Testis (tissue), 3 donors: ENCODE data around the gene ERCC6L. TPM values are rescaled to one million over a fixed set of nuclear protein-coding genes. Genes with fewer than 3 reads are reported as not detected.

ENCODE experiments used
- DNase-seq: peaks from one replicate; pipeline ENCODE4 v3.0.0-alpha.2; 2019
- H3K27ac ChIP-seq, 2 donors: fragments of 200-600 bp; sonication (generic); one replicate each; pipeline ENCODE4 v1.5.1; 2019
- H3K27me3 ChIP-seq: fragments of 200-600 bp; sonication (generic); one replicate; pipeline ENCODE4 v1.5.1; 2019
- H3K36me3 ChIP-seq: fragments of 200-600 bp; sonication (generic); one replicate; pipeline ENCODE4 v1.5.1; 2017; ENCODE audit warnings: low read depth; ENCODE audit errors: missing control alignments
- H3K4me1 ChIP-seq: fragments of 200-600 bp; sonication (generic); one replicate; pipeline ENCODE4 v1.5.1; 2019
- H3K4me3 ChIP-seq, 2 donors: fragments of 200-600 bp; sonication (generic); one replicate each; pipeline ENCODE4 v1.5.1; 2017 to 2019
- H3K9me3 ChIP-seq: fragments of 200-600 bp; sonication (generic); one replicate; pipeline ENCODE4 v1.5.1; 2017
- CTCF ChIP-seq, 3 experiments: fragments of 450-650 bp in 2 of 3; fragments of 200-600 bp in 1 of 3; sonication (generic) in 1 of 3; IDR thresholded peaks; one replicate each; pipeline ENCODE4 v1.5.1; 2016 to 2019; ENCODE audit warnings: antibody characterized with exemption in 3 of 3, mild to moderate bottlenecking in 2 of 3, moderate library complexity in 1 of 3
- POLR2A ChIP-seq: fragments of 450-650 bp; IDR thresholded peaks from one replicate; pipeline ENCODE4 v1.6.1; 2017; ENCODE audit warnings: antibody characterized with exemption, mild to moderate bottlenecking, moderate library complexity
- WGBS, 2 donors: methylation state at CpG; one replicate each; pipeline ENCODE4 v1.1.5; 2018; 5-methylcytosine and 5-hydroxymethylcytosine counted together
- intact Hi-C: fragments of 100-400 bp; cut with DNase I; formaldehyde crosslinking; loops from one replicate; pipeline ENCODE4 v1.15.1; 2023; ENCODE audit warnings: low total_unique reads
- polyA plus RNA-seq: library from polyadenylated mRNA; stranded (reverse); fragments of 350-450 nt; fragmentation: Illumina TruSeq; extraction: RNeasy Lipid Tissue Mini Kit (QIAGEN cat#74804); gene quantifications from one replicate; pipeline ENCODE4 v1.2.3, GENCODE V29; 2014; ENCODE audit warnings: low read depth, low replicate concordance; ENCODE audit not compliant: insufficient read depth
- total RNA-seq, 2 donors: library from RNA; depleted of rRNA; stranded (reverse); fragments of >200 nt; gene quantifications; one replicate each; pipeline ENCODE4 v1.2.3, GENCODE V29; 2016

ERCC6L gene
- total and polyA plus RNA-seq, 3 donors from 2014 or later = 0.74 to 1.6 (median 1.0) TPM

- DNase-seq = no peak
- Histone ChIP-seq H3K4me1 (no peaks in the 10 kb centered on the region), H3K4me3 (no peak overlapping the region), H3K9me3 (no peaks in the 10 kb centered on the region), H3K27ac (no peak overlapping the region), H3K27me3 (no peaks in the 10 kb centered on the region), H3K36me3 (no peaks in the 10 kb centered on the region)
- TF ChIP-seq CTCF (IDR thresholded peaks at IDR 0.05) = no peak
- no peak for TF ChIP-seq POLR2A
- 33 to 43% methylated on average over 1 of the region's 1 CpG for WGBS, 2 donors
- intact Hi-C loops = no loop called here
Observed at GRCh38 chrX:72216973-72217372, 21.9 kb downstream of the ERCC6L start.

- no peak for DNase-seq
- intact Hi-C loops = no loop called here
- no peaks in the 10 kb centered on the region for H3K4me1 ChIP-seq
- H3K36me3 ChIP-seq = no peaks in the 10 kb centered on the region
- no peak for TF ChIP-seq POLR2A
- no peak for TF ChIP-seq CTCF (IDR thresholded peaks at IDR 0.05)
- H3K4me3 ChIP-seq = no peak overlapping the region
- H3K27me3 ChIP-seq = no peaks in the 10 kb centered on the region
- H3K9me3 ChIP-seq = no peaks in the 10 kb centered on the region
- H3K27ac ChIP-seq = no peak overlapping the region
- 87 to 95% methylated on average over 4 of the region's 4 CpGs for WGBS, 2 donors
Observed at GRCh38 chrX:72208126-72208800, 30.6 kb downstream of the ERCC6L start.

- Histone ChIP-seq H3K27me3 (no peaks in the 10 kb centered on the region), H3K4me1 (no peaks in the 10 kb centered on the region), H3K36me3 (no peaks in the 10 kb centered on the region), H3K9me3 (no peaks in the 10 kb centered on the region), H3K4me3 (no peak overlapping the region), H3K27ac (no peak overlapping the region)
- WGBS, 2 donors = 95 to 98% methylated on average over 4 of the region's 4 CpGs
- no peak for DNase-seq
- TF ChIP-seq POLR2A (no peak), CTCF (IDR thresholded peaks at IDR 0.05) (no peak)
- intact Hi-C loops = no loop called here
Observed at GRCh38 chrX:72207366-72207765, 31.5 kb downstream of the ERCC6L start.

GRCh38 chrX:72205706-72206105 is 33.1 kb downstream of the ERCC6L start:
- 100% methylated on average over 2 of the region's 2 CpGs for WGBS, 2 donors
- Histone ChIP-seq H3K36me3 (no peaks in the 10 kb centered on the region), H3K4me1 (no peaks in the 10 kb centered on the region), H3K4me3 (no peak overlapping the region), H3K9me3 (no peaks in the 10 kb centered on the region), H3K27ac (no peak overlapping the region), H3K27me3 (no peaks in the 10 kb centered on the region)
- TF ChIP-seq POLR2A = no peak
- no peak for TF ChIP-seq CTCF (IDR thresholded peaks at IDR 0.05)
- no peak for DNase-seq
- intact Hi-C loops = no loop called here

GRCh38 chrX:72203421-72203820 is 35.4 kb downstream of the ERCC6L start:
- WGBS, 2 donors = 67 to 95% methylated on average over 3 to 6 of the region's 6 CpGs
- intact Hi-C loops = no loop called here
- Histone ChIP-seq H3K4me1 (no peaks in the 10 kb centered on the region), H3K27me3 (no peaks in the 10 kb centered on the region), H3K9me3 (no peaks in the 10 kb centered on the region), H3K4me3 (no peak overlapping the region), H3K36me3 (no peaks in the 10 kb centered on the region), H3K27ac (no peak overlapping the region)
- DNase-seq = no peak
- TF ChIP-seq CTCF (IDR thresholded peaks at IDR 0.05) (no peak), POLR2A (no peak)
